Parathyroid adenoma (tissue), 2 donors: ENCODE data around the gene TCF7.

ENCODE experiments used
- H2AFZ ChIP-seq: fragments of 300-600 bp; sonication (generic); one replicate; pipeline ENCODE4 v1.7.0; 2017; ENCODE audit warnings: antibody characterized with exemption, mild to moderate bottlenecking
- H3K27ac ChIP-seq: fragments of 300-600 bp; sonication (generic); one replicate; pipeline ENCODE4 v1.7.0; 2017
- H3K27me3 ChIP-seq: fragments of 300-600 bp; sonication (generic); one replicate; pipeline ENCODE4 v1.7.0; 2017; ENCODE audit warnings: low read length; ENCODE audit not compliant: control insufficient read depth, insufficient read depth
- H3K36me3 ChIP-seq: fragments of 300-600 bp; sonication (generic); one replicate; pipeline ENCODE4 v1.7.0; 2017; ENCODE audit warnings: low read length; ENCODE audit not compliant: control insufficient read depth, insufficient read depth
- H3K4me1 ChIP-seq: fragments of 300-600 bp; sonication (generic); one replicate; pipeline ENCODE4 v1.7.0; 2017; ENCODE audit warnings: control low read depth
- H3K4me2 ChIP-seq: fragments of 300-600 bp; sonication (generic); one replicate; pipeline ENCODE4 v1.7.0; 2017; ENCODE audit warnings: low read length
- H3K4me3 ChIP-seq: fragments of 300-600 bp; sonication (generic); one replicate; pipeline ENCODE4 v1.7.0; 2017; ENCODE audit warnings: low read depth, low read length
- H3K79me2 ChIP-seq: fragments of 300-600 bp; sonication (generic); one replicate; pipeline ENCODE4 v1.7.0; 2017; ENCODE audit warnings: control low read depth
- H3K9ac ChIP-seq: fragments of 300-600 bp; sonication (generic); one replicate; pipeline ENCODE4 v1.7.0; 2017; ENCODE audit warnings: mild to moderate bottlenecking
- H3K9me3 ChIP-seq: fragments of 300-600 bp; sonication (generic); one replicate; pipeline ENCODE4 v1.7.0; 2017; ENCODE audit warnings: low read length; ENCODE audit not compliant: control insufficient read depth
- CTCF ChIP-seq: fragments of 300-600 bp; sonication (generic); IDR thresholded peaks from one replicate; pipeline ENCODE4 v1.7.0; 2017; ENCODE audit warnings: antibody characterized with exemption, mild to moderate bottlenecking
- donor health status: primary hyperparathyroidism.

Gene TCF7

GRCh38 chr5:134131578-134132350, 17.3 kb downstream of the TCF7 start:
- no peak overlapping the region for H3K4me3 ChIP-seq
- H3K36me3 ChIP-seq, result no peaks in the 10 kb centered on the region
- H3K9me3 ChIP-seq, result no peaks in the 10 kb centered on the region
- H3K4me2 ChIP-seq, result no peak overlapping the region
- H3K4me1 ChIP-seq, result peaks cover 14% of the 10 kb centered on the region
- H3K9ac ChIP-seq, result no peak overlapping the region
- no peak overlapping the region for H3K27ac ChIP-seq
- H3K79me2 ChIP-seq, result peaks cover 8% of the 10 kb centered on the region
- H3K27me3 ChIP-seq, result no peaks in the 10 kb centered on the region
- H2AFZ ChIP-seq, result no peak overlapping the region
- TF ChIP-seq CTCF, result no peak

DNA sequence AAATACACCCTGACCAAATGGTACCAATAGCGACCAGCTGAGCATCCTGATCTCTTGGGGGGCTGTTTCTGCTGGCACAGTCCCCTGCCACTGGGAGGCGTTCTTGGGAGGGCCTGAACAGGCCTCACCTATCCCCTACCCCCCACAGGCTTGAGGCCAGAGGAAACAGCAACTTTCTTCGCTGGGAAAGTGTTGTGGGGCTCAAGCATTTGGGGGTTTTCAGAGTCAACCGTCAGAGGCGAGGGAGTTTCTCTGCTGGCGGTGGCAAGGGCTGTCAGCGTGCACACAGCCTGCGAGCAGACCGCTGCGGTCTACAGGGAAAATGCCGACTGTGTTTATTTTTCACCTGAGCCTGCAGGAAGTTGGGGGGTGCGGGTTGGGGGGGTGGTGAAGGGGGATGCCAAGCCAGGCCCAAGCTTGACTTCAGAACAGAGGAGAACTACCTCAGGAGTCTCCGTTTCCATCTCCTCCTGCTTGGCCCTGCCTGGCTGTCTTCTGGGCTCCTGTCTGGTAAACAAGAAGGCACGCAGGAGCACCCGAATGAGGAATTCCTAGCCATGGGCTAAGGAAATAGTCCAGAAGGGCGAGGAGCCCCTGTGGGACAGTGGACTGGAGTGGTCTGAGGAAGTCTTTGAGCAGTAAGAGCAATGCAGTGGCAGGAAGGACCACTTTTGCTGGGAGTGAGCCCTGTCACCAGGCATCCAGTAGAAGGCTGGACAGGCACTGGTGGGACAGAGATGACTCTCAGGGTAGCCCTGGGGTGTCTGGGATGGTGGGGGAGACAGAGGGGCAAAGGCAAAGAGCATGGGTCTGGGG, 18.1 kb downstream of the TCF7 start:
- Histone ChIP-seq H3K4me3 (no peak overlapping the region), H3K4me2 (no peak overlapping the region), H3K79me2 (peaks cover 8% of the 10 kb centered on the region), H3K9me3 (no peaks in the 10 kb centered on the region), H2AFZ (no peak overlapping the region), H3K27ac (no peak overlapping the region), H3K4me1 (peaks cover 14% of the 10 kb centered on the region), H3K36me3 (no peaks in the 10 kb centered on the region), H3K9ac (no peak overlapping the region), H3K27me3 (no peaks in the 10 kb centered on the region)
- TF ChIP-seq CTCF, result no peak

- H3K27ac ChIP-seq, result no peak overlapping the region
- H3K36me3 ChIP-seq, result no peaks in the 10 kb centered on the region
- H3K79me2 ChIP-seq, result peaks cover 8% of the 10 kb centered on the region
- no peak overlapping the region for H2AFZ ChIP-seq
- H3K27me3 ChIP-seq, result no peaks in the 10 kb centered on the region
- H3K4me2 ChIP-seq, result no peak overlapping the region
- H3K9ac ChIP-seq, result no peak overlapping the region
- peaks cover 14% of the 10 kb centered on the region for H3K4me1 ChIP-seq
- no peak for TF ChIP-seq CTCF
- no peak overlapping the region for H3K4me3 ChIP-seq
- H3K9me3 ChIP-seq, result no peaks in the 10 kb centered on the region
Observed at GRCh38 chr5:134133188-134133994, 18.9 kb downstream of the TCF7 start.

DNA sequence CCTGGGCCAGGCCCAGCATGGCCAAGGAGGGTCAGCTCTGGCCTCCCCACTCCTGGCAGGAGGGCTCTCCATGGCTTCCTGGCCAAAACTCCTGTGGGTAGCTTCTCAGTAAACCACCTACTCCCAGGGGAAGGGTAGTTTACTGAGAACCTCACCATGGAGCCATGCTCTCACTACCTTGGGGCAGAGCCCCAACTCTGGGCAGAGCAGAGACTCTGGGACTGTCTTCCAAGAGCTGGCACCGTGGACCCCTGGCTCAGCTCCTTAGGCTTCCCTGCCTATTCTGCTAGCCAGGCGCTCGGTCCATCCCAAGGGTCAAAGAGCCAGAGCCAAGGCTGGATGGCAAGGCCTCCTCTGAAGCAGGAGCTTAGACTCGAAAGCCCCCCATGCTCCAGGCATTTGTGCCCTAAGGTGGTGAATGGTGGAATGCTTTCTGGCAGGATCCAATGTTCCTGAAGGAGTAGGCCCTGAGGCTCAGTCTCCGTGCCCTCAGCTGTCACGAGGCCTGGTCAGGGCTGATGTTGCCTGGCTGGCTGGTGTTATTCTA, 19.6 kb downstream of the TCF7 start:
- TF ChIP-seq CTCF, result no peak
- no peak overlapping the region for H3K4me2 ChIP-seq
- no peaks in the 10 kb centered on the region for H3K27me3 ChIP-seq
- H3K79me2 ChIP-seq, result peaks cover 8% of the 10 kb centered on the region
- H3K27ac ChIP-seq, result no peak overlapping the region
- H3K9ac ChIP-seq, result no peak overlapping the region
- peaks cover 14% of the 10 kb centered on the region for H3K4me1 ChIP-seq
- H3K9me3 ChIP-seq, result no peaks in the 10 kb centered on the region
- H3K36me3 ChIP-seq, result no peaks in the 10 kb centered on the region
- H2AFZ ChIP-seq, result no peak overlapping the region
- H3K4me3 ChIP-seq, result no peak overlapping the region
